ENCODE data around the gene SLBP. TPM values are rescaled to one million over a fixed set of nuclear protein-coding genes. Genes with fewer than 3 reads are reported as not detected.

SLBP gene
- total RNA-seq, 1 donor from 2014 or later: 60.2 TPM

GRCh38 chr4:1678244-1678643 lies 33.9 kb downstream of the SLBP start:
- no peak for TF ChIP-seq CTCF (conservative IDR thresholded peaks at IDR 0.05)
- peak overlapping the region; percentile 63 for H3K4me3 Mint-ChIP-seq

DNA sequence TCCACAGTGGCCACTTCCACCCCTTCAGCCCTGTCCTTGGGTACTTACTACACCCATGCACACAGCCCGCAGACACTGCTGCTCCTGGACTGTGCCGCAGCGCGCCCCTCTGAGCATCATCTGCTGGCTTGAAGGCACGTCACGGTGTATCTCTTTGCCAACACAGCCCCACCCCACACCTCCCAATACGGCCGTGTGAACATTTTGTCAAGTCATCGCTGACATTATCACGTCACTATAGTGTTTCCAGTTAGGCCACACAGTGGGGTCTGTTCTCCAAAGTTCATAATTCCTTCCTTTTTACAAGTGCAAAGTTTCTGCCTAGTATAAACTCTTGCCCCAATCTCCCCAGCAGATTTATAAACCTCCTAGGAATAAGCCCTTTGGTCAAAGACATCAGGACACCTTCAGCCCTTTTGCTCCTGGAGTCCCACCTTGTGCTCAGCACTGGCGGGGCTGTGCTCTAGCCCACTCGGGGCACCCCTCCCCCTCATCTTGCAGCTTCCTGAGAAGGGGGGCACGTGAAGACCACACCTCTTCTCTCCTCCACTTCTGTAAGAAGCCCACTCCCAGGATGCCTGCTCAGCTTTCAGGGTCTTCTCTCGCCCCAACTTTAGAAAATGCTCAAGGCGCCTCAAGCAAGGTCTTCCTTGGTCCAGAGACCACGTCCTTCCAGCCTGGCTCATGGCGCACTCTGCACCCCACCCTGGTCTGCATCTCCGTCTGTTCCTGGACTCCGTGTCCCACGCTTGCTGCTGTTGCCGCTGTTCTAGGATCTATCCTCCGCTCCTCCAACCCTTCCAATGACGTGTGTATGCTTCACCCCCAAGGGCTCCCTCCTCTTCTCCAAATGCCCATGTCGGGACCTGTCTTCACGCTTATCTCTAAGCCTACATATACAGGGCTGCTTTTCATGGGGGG lies 35.3 kb downstream of the SLBP start:
- H3K27me3 Mint-ChIP-seq (ENCODE audit: low read depth): peaks cover 62% of the 10 kb centered on the region
- no peak overlapping the region for H3K27ac Mint-ChIP-seq (ENCODE audit: unreplicated experiment)

More at GRCh38 chr4:1678244-1678643, 33.9 kb downstream of the SLBP start:
- Mint-ChIP-seq H3K27me3 (ENCODE audit: low read depth) (peaks cover 73% of the 10 kb centered on the region), H3K4me1 (peaks cover 27% of the 10 kb centered on the region), H3K36me3 (ENCODE audit: low read depth) (no peaks in the 10 kb centered on the region), H3K9me3 (peaks cover 4% of the 10 kb centered on the region), H3K27ac (ENCODE audit: unreplicated experiment) (no peak overlapping the region)
- DNase-seq (ENCODE audit: low read depth, low spot score): no peak

GRCh38 chr4:1675802-1676137 lies 36.3 kb downstream of the SLBP start:
- no peak for DNase-seq (ENCODE audit: low read depth, low spot score)
- Mint-ChIP-seq H3K4me1 (peaks cover 20% of the 10 kb centered on the region), H3K9me3 (no peaks in the 10 kb centered on the region), H3K36me3 (ENCODE audit: low read depth) (no peaks in the 10 kb centered on the region), H3K27me3 (ENCODE audit: low read depth) (peaks cover 54% of the 10 kb centered on the region), H3K27ac (ENCODE audit: unreplicated experiment) (no peak overlapping the region), H3K4me3 (no peak overlapping the region)
- no peak for TF ChIP-seq CTCF (conservative IDR thresholded peaks at IDR 0.05)

More for the DNA sequence above, 35.3 kb downstream of the SLBP start:
- Mint-ChIP-seq H3K4me3 (no peak overlapping the region), H3K9me3 (no peaks in the 10 kb centered on the region), H3K4me1 (peaks cover 20% of the 10 kb centered on the region), H3K36me3 (ENCODE audit: low read depth) (no peaks in the 10 kb centered on the region)
- TF ChIP-seq CTCF (conservative IDR thresholded peaks at IDR 0.05): no peak
- DNase-seq (ENCODE audit: low read depth, low spot score): no peak

- H3K27me3 Mint-ChIP-seq (ENCODE audit: low read depth): peaks cover 49% of the 10 kb centered on the region
- no peaks in the 10 kb centered on the region for H3K36me3 Mint-ChIP-seq (ENCODE audit: low read depth)
- no peaks in the 10 kb centered on the region for H3K9me3 Mint-ChIP-seq
- no peak overlapping the region for H3K27ac Mint-ChIP-seq (ENCODE audit: unreplicated experiment)
- H3K4me3 Mint-ChIP-seq: no peak overlapping the region
- peaks cover 20% of the 10 kb centered on the region for H3K4me1 Mint-ChIP-seq
- no peak for DNase-seq (ENCODE audit: low read depth, low spot score)
- no peak for TF ChIP-seq CTCF (conservative IDR thresholded peaks at IDR 0.05)
Measured at GRCh38 chr4:1675136-1675801, 36.9 kb downstream of the SLBP start.

GRCh38 chr4:1674682-1675081 lies 37.4 kb downstream of the SLBP start:
- Mint-ChIP-seq H3K4me3 (no peak overlapping the region), H3K9me3 (no peaks in the 10 kb centered on the region), H3K36me3 (ENCODE audit: low read depth) (no peaks in the 10 kb centered on the region), H3K27me3 (ENCODE audit: low read depth) (peaks cover 47% of the 10 kb centered on the region), H3K4me1 (peaks cover 20% of the 10 kb centered on the region), H3K27ac (ENCODE audit: unreplicated experiment) (no peak overlapping the region)
- DNase-seq (ENCODE audit: low read depth, low spot score): no peak
- no peak for TF ChIP-seq CTCF (conservative IDR thresholded peaks at IDR 0.05)
